SHP77 (cell line): ENCODE measurements around the gene OR51G2.
A peak's percentile ranks its signal among the peaks of the same experiment; 100 is the strongest.
"Not testable (repeated sequence)": the region's sequence is repeated elsewhere in the genome, so short reads cannot be mapped to it uniquely, and the experiment has no call there.

Experiments
- DNase-seq, 2 experiments: peaks; one replicate each; lab custom pipeline; 2025; lab: John Stamatoyannopoulos, UW

The OR51G2 gene

GRCh38 chr11:4919250-4919649, at the start of gene OR51G2:
TSS of gene OR51G2 (minus strand) at chr11:4919350. CDS start at chr11:4915663, 3,687 bp downstream.
- DNase-seq = no peak

- no peak for DNase-seq
Measured at GRCh38 chr11:4962816-4963215, 43.7 kb upstream of the OR51G2 start.

- DNase-seq = peak in 1 of 2 experiments; percentile 6
Measured at GRCh38 chr11:4960877-4961276, 41.7 kb upstream of the OR51G2 start.

DNA sequence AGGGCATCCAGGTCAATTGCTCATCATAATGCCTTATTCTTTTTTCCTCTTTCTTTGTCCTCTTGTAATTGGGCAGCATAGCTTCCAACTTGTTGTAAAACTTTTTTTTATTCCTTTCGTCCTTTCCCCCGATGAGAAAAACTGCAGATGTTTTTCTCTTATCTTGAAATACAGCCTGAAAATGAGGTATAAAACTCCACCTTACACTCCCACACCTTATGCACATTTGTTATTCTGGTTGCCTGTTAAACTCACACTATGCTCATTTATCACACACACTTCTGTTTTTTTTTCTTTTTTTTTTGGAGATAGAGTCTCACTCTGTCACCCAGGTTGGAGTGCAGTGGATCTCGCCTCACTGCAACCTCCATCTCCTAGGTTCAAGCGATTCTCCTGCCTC, 38.2 kb upstream of the OR51G2 start:
- no peak for DNase-seq

- not testable (repeated sequence) for DNase-seq
Measured at GRCh38 chr11:4955613-4956012, 36.5 kb upstream of the OR51G2 start, which contains the start of gene OR51A2. TSS of gene OR51A2 (minus strand) at chr11:4955713. CDS start at chr11:4955713, 0 bp downstream.

- DNase-seq = no peak
Measured at GRCh38 chr11:4947505-4947904, 28.4 kb upstream of the OR51G2 start, which contains the start of gene OR51A4. TSS of gene OR51A4 (minus strand) at chr11:4947605. CDS start at chr11:4947100, 505 bp downstream.

- DNase-seq = no peak
Measured at GRCh38 chr11:4936745-4937144, 17.6 kb upstream of the OR51G2 start.

- no peak for DNase-seq
Measured at GRCh38 chr11:4932751-4933150, 13.6 kb upstream of the OR51G2 start.

GRCh38 chr11:4926608-4927007, 7.5 kb upstream of the OR51G2 start:
- no peak for DNase-seq

DNA sequence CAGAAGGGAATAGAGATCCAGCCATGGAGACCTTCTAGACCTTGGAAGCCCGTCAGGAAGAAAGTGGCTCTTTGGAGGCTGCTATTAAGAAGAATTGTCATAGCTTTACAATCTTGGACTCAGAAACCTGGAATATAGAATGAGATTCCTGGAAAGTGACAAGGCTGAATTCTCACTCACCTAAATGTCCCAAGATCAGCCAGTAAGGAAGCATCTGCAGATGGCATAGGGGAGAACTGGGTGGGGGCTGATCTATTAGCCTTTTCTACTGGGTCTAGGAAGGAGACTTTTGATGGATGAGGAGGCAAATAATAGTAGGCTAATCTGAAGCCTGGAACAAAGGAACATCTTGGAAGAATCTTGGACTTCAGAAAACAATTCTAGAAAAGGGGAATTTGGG, 5.1 kb upstream of the OR51G2 start, which contains the start of gene OR51G1:
OR51G1 (minus strand) TSS at position 101 of the 400 bp plus-strand sequence; CDS start at position 101, 0 bp downstream.
- no peak for DNase-seq

- no peak for DNase-seq
Measured at GRCh38 chr11:4922304-4922703, 3.2 kb upstream of the OR51G2 start.

DNA sequence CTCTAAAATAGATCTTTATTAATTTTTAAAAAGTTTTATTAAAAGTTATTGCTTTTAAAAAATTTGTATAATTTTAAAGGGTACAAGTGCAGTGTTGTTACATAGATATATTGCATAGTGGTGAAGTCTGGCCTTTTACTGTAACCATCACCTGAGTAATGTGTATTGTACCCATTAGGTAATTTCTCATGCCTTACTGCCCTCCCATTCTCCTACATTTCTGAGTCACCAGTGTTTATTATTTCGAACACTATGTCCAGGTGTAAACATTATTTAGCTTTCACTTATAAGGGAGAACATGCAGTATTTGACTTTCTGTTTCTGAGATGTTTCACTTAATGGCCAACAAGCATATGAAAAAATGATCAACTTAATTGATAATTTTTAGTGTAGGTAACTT, 2.6 kb upstream of the OR51G2 start:
- no peak for DNase-seq

DNA sequence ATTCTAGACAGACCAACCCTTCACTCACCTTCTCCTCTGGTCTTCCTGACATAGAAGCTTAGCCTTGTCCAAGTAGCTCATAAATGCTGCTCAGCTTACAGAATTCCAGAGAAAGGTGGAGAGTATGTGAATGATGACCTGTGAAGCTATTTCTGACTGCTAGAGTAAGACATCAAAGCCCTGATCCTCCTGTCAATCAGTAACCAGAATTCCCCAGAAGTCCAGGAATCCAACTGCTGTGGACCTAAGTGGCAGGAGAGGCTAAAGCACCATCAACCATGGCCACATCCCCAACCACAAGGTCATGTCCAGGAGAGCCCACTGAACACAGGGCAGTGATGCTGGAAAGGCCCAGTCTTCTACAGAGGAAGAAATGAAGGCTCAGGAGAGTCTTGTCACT, 2.6 kb downstream of the OR51G2 start:
- no peak for DNase-seq

DNA sequence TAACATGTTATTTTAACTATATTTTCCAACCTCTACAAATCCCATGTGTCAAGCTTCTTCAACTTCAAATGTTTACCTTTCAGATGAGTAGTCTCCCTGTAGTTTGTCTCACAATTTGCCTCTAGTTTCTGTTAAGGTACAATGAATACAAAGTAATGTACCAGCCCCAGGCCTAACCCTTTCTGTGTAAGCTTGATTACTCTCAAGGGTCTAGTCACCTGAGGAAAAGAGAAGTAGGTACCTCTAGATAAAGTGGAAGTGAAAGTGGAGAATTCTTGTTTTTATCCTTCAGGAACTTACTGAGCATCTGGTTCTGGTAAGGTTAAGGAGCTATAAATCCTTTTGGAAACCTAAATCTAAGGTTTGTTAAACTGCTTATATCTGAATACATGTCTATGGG, 15.7 kb downstream of the OR51G2 start, which contains the start of gene OR51A7:
OR51A7 (plus strand) TSS at position 300 of the 400 bp plus-strand sequence. CDS start 3,587 bp downstream, outside the sequence.
- no peak for DNase-seq

GRCh38 chr11:4891996-4892640, 27.0 kb downstream of the OR51G2 start:
- no peak for DNase-seq

DNA sequence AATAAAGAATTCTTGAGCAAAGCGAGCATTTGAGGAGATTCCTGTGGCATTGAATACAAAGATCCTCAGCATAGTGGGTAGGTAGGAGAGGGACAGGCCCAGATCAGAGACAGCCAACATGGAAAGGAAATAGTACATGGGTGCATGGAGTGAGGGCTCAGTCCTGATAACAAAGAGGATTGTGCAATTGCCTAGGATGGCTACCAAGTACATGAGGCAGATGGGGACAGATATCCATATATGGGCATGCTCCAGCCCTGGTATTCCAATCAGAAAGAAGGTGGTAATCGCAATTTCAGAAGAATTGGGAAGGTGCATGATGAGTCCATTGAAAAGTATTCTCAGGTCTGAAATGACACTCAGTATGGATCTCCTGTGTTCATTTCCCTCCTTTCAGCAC, 28.9 kb downstream of the OR51G2 start:
- no peak for DNase-seq

DNA sequence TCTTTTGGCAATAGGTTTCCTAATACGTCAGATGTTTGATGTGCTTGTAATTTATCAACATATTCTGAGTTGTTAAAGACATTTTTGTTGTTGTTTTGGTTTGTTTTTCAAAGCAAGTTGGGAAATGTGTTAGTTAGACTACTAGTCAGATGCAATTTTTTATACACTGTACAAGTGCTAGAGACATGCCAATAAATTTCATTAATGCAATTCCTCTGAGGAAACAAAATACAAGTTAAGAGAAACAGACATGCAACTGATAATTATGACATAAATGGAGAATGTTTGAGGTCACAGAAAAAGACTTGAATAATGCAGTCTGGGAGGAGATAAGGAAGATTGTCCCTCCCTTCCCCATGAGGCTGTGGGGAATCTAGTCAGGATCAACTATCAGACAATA, 31.6 kb downstream of the OR51G2 start:
- DNase-seq = no peak

GRCh38 chr11:4886186-4886585, 33.0 kb downstream of the OR51G2 start:
- no peak for DNase-seq

- DNase-seq = no peak
Measured at GRCh38 chr11:4884361-4884760, 34.8 kb downstream of the OR51G2 start.

DNA sequence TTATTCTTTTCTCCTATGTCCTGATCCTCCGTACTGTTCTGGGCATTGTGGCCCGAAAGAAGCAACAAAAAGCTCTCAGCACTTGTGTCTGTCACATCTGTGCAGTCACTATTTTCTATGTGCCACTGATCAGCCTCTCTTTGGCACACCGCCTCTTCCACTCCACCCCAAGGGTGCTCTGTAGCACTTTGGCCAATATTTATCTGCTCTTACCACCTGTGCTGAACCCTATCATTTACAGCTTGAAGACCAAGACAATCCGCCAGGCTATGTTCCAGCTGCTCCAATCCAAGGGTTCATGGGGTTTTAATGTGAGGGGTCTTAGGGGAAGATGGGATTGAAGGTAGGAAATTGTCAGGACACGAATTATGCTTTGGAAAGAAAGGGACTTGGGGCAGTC, 36.6 kb downstream of the OR51G2 start:
- no peak for DNase-seq

DNA sequence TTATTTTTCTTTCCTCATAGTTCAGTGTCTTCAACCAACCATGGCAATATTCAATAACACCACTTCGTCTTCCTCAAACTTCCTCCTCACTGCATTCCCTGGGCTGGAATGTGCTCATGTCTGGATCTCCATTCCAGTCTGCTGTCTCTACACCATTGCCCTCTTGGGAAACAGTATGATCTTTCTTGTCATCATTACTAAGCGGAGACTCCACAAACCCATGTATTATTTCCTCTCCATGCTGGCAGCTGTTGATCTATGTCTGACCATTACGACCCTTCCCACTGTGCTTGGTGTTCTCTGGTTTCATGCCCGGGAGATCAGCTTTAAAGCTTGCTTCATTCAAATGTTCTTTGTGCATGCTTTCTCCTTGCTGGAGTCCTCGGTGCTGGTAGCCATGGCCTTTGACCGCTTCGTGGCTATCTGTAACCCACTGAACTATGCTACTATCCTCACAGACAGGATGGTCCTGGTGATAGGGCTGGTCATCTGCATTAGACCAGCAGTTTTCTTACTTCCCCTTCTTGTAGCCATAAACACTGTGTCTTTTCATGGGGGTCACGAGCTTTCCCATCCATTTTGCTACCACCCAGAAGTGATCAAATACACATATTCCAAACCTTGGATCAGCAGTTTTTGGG, 37.2 kb downstream of the OR51G2 start, which contains the start of gene OR51T1:
OR51T1 (plus strand) TSS at position 41 of the 641 bp plus-strand sequence; CDS start at position 41, 0 bp downstream.
- DNase-seq = no peak

GRCh38 chr11:4881188-4881587, 38.0 kb downstream of the OR51G2 start:
- no peak for DNase-seq

GRCh38 chr11:4865855-4866254, 53.3 kb downstream of the OR51G2 start:
- DNase-seq = no peak
